Uterus (tissue), 4 donors: ENCODE data around the gene MAGI2. TPM values are rescaled to one million over a fixed set of nuclear protein-coding genes. Genes with fewer than 3 reads are reported as not detected.

Source experiments
- DNase-seq, 2 donors: peaks; one replicate each; pipeline ENCODE4 v3.0.0-alpha.2; 2019 to 2020
- H3K27ac ChIP-seq, 2 donors: fragments of 200-600 bp; sonication (generic); 1 replicate in 1 of 2; 2 replicates in 1 of 2; pipeline ENCODE4 v1.5.1; 2016 to 2018
- H3K27me3 ChIP-seq, 2 donors: fragments of 200-600 bp; sonication (generic); one replicate each; pipeline ENCODE4 v1.5.1; 2018 to 2019; ENCODE audit warnings: control low read depth in 1 of 2
- H3K36me3 ChIP-seq, 2 donors: fragments of 200-600 bp; sonication (generic); one replicate each; pipeline ENCODE4 v1.5.1; 2019; ENCODE audit warnings: control low read depth in 1 of 2
- H3K4me1 ChIP-seq, 2 donors: fragments of 200-600 bp; sonication (generic); one replicate each; pipeline ENCODE4 v1.5.1; 2018 to 2019; ENCODE audit warnings: control low read depth in 1 of 2
- H3K4me3 ChIP-seq, 2 donors: fragments of 200-600 bp; sonication (generic); 1 replicate in 1 of 2; 2 replicates in 1 of 2; pipeline ENCODE4 v1.5.1; 2018 to 2019; ENCODE audit warnings: mild to moderate bottlenecking in 1 of 2
- H3K9me3 ChIP-seq, 2 donors: fragments of 200-600 bp; sonication (generic); one replicate each; pipeline ENCODE4 v1.5.1; 2019; ENCODE audit warnings: control low read depth in 1 of 2
- POLR2A ChIP-seq, 2 donors: fragments of 450-650 bp; IDR thresholded peaks; one replicate each; pipeline ENCODE4 v1.6.1; 2016; ENCODE audit warnings: antibody characterized with exemption in 2 of 2, mild to moderate bottlenecking in 1 of 2, moderate library complexity in 1 of 2
- intact Hi-C: fragments of 100-400 bp; cut with DNase I; formaldehyde crosslinking; loops from one replicate; pipeline ENCODE4 v1.15.1; 2023; ENCODE audit warnings: low total_unique reads
- total RNA-seq, 4 donors: library from RNA; depleted of rRNA in 3 of 4; stranded (reverse); fragments of >200 nt in 3 of 4; gene quantifications; one replicate each; pipeline versions ENCODE4 v1.1.0 to v1.2.4, GENCODE V29; 2014 to 2023
- TF ChIP-seq, protein P1 (sequence below), 4 experiments: fragments of 200-600 bp in 2 of 4; fragments of 450-650 bp in 2 of 4; sonication (generic) in 2 of 4; IDR thresholded peaks; one replicate each; pipeline ENCODE4 v1.5.1; 2016 to 2019; ENCODE audit warnings: antibody characterized with exemption in 4 of 4, mild to moderate bottlenecking in 2 of 4, moderate library complexity in 1 of 4
- donor health status: DM: yes; HTN: yes; CAD: no.

MAGI2 gene
- total RNA-seq, 4 donors from 2014 or later: 5.3 to 23.2 (median 13.8) TPM

- Histone ChIP-seq H3K9me3 (no peaks in the 10 kb centered on the region), H3K27me3 (no peaks in the 10 kb centered on the region), H3K27ac (no peak overlapping the region), H3K4me1 (no peaks in the 10 kb centered on the region), H3K4me3 (no peak overlapping the region), H3K36me3 (no peaks in the 10 kb centered on the region)
- DNase-seq: no peak
- intact Hi-C loops: no loop called here
- TF ChIP-seq, protein P1, sequence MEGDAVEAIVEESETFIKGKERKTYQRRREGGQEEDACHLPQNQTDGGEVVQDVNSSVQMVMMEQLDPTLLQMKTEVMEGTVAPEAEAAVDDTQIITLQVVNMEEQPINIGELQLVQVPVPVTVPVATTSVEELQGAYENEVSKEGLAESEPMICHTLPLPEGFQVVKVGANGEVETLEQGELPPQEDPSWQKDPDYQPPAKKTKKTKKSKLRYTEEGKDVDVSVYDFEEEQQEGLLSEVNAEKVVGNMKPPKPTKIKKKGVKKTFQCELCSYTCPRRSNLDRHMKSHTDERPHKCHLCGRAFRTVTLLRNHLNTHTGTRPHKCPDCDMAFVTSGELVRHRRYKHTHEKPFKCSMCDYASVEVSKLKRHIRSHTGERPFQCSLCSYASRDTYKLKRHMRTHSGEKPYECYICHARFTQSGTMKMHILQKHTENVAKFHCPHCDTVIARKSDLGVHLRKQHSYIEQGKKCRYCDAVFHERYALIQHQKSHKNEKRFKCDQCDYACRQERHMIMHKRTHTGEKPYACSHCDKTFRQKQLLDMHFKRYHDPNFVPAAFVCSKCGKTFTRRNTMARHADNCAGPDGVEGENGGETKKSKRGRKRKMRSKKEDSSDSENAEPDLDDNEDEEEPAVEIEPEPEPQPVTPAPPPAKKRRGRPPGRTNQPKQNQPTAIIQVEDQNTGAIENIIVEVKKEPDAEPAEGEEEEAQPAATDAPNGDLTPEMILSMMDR (IDR thresholded peaks at IDR 0.05): no peak
- TF ChIP-seq POLR2A (IDR thresholded peaks at IDR 0.05): no peak
Measured at GRCh38 chr7:79420464-79420863, 33.0 kb downstream of the MAGI2 start.

DNA sequence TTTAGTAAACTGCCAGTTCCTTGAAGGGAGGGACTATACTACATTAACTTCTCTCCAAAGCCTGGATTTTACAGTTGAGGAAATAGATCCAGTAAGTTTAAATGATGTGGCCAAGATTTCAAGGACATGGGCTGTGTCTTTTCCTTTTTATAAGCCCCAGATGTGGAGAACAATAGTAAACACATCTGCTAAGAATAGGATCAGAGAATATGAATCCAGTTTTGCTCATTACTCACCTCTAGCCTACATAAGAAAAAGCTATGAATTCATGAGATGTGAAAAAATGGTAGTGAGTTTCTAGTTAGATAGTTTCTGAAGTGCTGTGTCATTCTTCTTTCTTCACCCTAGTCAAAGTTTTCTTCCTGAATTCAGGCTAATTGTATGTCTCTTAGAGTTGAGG lies 38.6 kb downstream of the MAGI2 start:
- DNase-seq: no peak
- Histone ChIP-seq H3K9me3 (no peaks in the 10 kb centered on the region), H3K36me3 (no peaks in the 10 kb centered on the region), H3K27ac (no peak overlapping the region), H3K4me3 (no peak overlapping the region), H3K4me1 (no peaks in the 10 kb centered on the region), H3K27me3 (no peaks in the 10 kb centered on the region)
- intact Hi-C loops: no loop called here
- TF ChIP-seq POLR2A (IDR thresholded peaks at IDR 0.05): no peak
- TF ChIP-seq, protein P1 (IDR thresholded peaks at IDR 0.05): no peak

- TF ChIP-seq, protein P1 (IDR thresholded peaks at IDR 0.05): no peak
- TF ChIP-seq POLR2A (IDR thresholded peaks at IDR 0.05): no peak
- Histone ChIP-seq H3K4me3 (no peak overlapping the region), H3K4me1 (no peaks in the 10 kb centered on the region), H3K27ac (no peak overlapping the region), H3K36me3 (no peaks in the 10 kb centered on the region), H3K9me3 (no peaks in the 10 kb centered on the region), H3K27me3 (no peaks in the 10 kb centered on the region)
- DNase-seq: no peak
- intact Hi-C loops: no loop called here
Measured at GRCh38 chr7:79412915-79413314, 40.6 kb downstream of the MAGI2 start.

DNA sequence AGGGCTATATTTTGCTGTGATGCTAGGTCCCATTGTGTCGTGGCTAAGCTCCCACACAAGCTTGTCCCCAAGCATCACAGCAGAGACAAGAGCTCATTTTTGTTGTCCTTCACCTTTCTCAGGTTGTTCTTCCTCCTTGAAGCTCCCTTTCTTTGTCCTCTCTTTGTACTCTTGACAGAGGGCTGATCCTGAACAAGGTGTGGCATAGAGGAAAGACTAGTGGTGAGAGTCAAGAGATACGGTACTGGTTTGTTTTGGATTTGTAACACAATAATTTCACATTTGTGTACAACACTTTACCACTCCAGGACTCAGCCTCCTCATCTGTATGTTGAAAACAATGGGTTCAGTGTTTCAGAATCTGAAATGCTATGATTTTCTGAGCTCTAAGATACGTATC lies 41.0 kb downstream of the MAGI2 start:
- H3K4me3 ChIP-seq: no peak overlapping the region
- no peaks in the 10 kb centered on the region for H3K9me3 ChIP-seq
- H3K36me3 ChIP-seq: no peaks in the 10 kb centered on the region
- DNase-seq: no peak
- no peak overlapping the region for H3K27ac ChIP-seq
- TF ChIP-seq, protein P1 (IDR thresholded peaks at IDR 0.05): no peak
- no peak for TF ChIP-seq POLR2A (IDR thresholded peaks at IDR 0.05)
- intact Hi-C loops: no loop called here
- H3K4me1 ChIP-seq: no peaks in the 10 kb centered on the region
- H3K27me3 ChIP-seq: no peaks in the 10 kb centered on the region

GRCh38 chr7:79410345-79410744 lies 43.1 kb downstream of the MAGI2 start:
- TF ChIP-seq POLR2A (IDR thresholded peaks at IDR 0.05): no peak
- TF ChIP-seq, protein P1 (IDR thresholded peaks at IDR 0.05): no peak
- Histone ChIP-seq H3K36me3 (no peaks in the 10 kb centered on the region), H3K27me3 (no peaks in the 10 kb centered on the region), H3K27ac (no peak overlapping the region), H3K4me3 (no peak overlapping the region), H3K9me3 (no peaks in the 10 kb centered on the region), H3K4me1 (no peaks in the 10 kb centered on the region)
- no peak for DNase-seq
- intact Hi-C loops: no loop called here
